ENCODE data around the gene UGT1A1. TPM values are rescaled to one million over a fixed set of nuclear protein-coding genes. Genes with fewer than 3 reads are reported as not detected.

Gene UGT1A1
- total and polyA plus RNA-seq, 10 donors: not detected

- WGBS, 5 donors: 91 to 96% (median 93%) methylated on average over 39 to 44 of the region's 44 CpGs
- TF ChIP-seq POLR2A (IDR thresholded peaks at IDR 0.05) (no peak), POLR2AphosphoS5 (IDR thresholded peaks at IDR 0.05) (no peak), CTCF (IDR thresholded peaks at IDR 0.05 in 8 of 11, conservative IDR thresholded peaks at IDR 0.05 in 3 of 11) (no peak)
- no peaks in the 10 kb centered on the region for H3K36me3 ChIP-seq
- H3K4me3 ChIP-seq: no peak overlapping the region
- H3K9me3 ChIP-seq: peaks cover 0 to 19% (median 15%) of the 10 kb centered on the region in 8 donors
- H3K4me1 ChIP-seq: no peaks in the 10 kb centered on the region
- no peak overlapping the region for H3K27ac ChIP-seq
- intact Hi-C loops (cut with DNase I; ENCODE audit: low total_unique reads): no loop called here
- DNase-seq: no peak
- H3K27me3 ChIP-seq (replicated peaks in 1 of 7): peaks cover 0 to 13% (median 0%) of the 10 kb centered on the region in 7 donors
Observed at GRCh38 chr2:233754872-233755611, 5.0 kb upstream of the UGT1A1 start.

GRCh38 chr2:233756429-233757081 is 3.5 kb upstream of the UGT1A1 start:
- WGBS, 5 donors: 78 to 86% (median 79%) methylated on average over 7 of the region's 7 CpGs
- Histone ChIP-seq H3K36me3 (no peaks in the 10 kb centered on the region), H3K27ac (no peak overlapping the region), H3K27me3 (replicated peaks in 1 of 7) (peaks cover 0 to 13% (median 0%) of the 10 kb centered on the region in 7 donors), H3K9me3 (peaks cover 0 to 4% (median under 1%) of the 10 kb centered on the region in 8 donors), H3K4me3 (no peak overlapping the region), H3K4me1 (no peaks in the 10 kb centered on the region)
- intact Hi-C loops (cut with DNase I; ENCODE audit: low total_unique reads): no loop called here
- TF ChIP-seq POLR2A (IDR thresholded peaks at IDR 0.05) (no peak), POLR2AphosphoS5 (IDR thresholded peaks at IDR 0.05) (no peak), CTCF (IDR thresholded peaks at IDR 0.05 in 8 of 11, conservative IDR thresholded peaks at IDR 0.05 in 3 of 11) (no peak)
- no peak for DNase-seq

GRCh38 chr2:233758141-233758540 is 1.9 kb upstream of the UGT1A1 start:
- intact Hi-C loops (cut with DNase I; ENCODE audit: low total_unique reads): no loop called here
- Histone ChIP-seq H3K4me1 (no peaks in the 10 kb centered on the region), H3K27ac (no peak overlapping the region), H3K9me3 (no peaks in the 10 kb centered on the region), H3K27me3 (replicated peaks in 1 of 7) (peaks cover 0 to 6% (median 0%) of the 10 kb centered on the region in 7 donors), H3K4me3 (no peak overlapping the region), H3K36me3 (no peaks in the 10 kb centered on the region)
- no peak for DNase-seq
- TF ChIP-seq POLR2AphosphoS5 (IDR thresholded peaks at IDR 0.05) (no peak), POLR2A (IDR thresholded peaks at IDR 0.05) (no peak), CTCF (IDR thresholded peaks at IDR 0.05 in 8 of 11, conservative IDR thresholded peaks at IDR 0.05 in 3 of 11) (no peak)

GRCh38 chr2:233758849-233759248 is 1.2 kb upstream of the UGT1A1 start:
- intact Hi-C loops (cut with DNase I; ENCODE audit: low total_unique reads): no loop called here
- Histone ChIP-seq H3K9me3 (no peaks in the 10 kb centered on the region), H3K4me3 (no peak overlapping the region), H3K4me1 (no peaks in the 10 kb centered on the region), H3K27ac (no peak overlapping the region), H3K36me3 (no peaks in the 10 kb centered on the region), H3K27me3 (replicated peaks in 1 of 7) (peaks cover 0 to 8% (median 0%) of the 10 kb centered on the region in 7 donors)
- 83 to 90% (median 87%) methylated on average over 2 of the region's 2 CpGs for WGBS, 5 donors
- TF ChIP-seq POLR2AphosphoS5 (IDR thresholded peaks at IDR 0.05) (no peak), POLR2A (IDR thresholded peaks at IDR 0.05) (no peak)
- no peak for DNase-seq

All from spleen (tissue), 11 donors.